Vagina (tissue), 2 donors: ENCODE results near the gene CERCAM. TPM values are rescaled to one million over a fixed set of nuclear protein-coding genes. Genes with fewer than 3 reads are reported as not detected.
"Not testable (repeated sequence)": the region's sequence is repeated elsewhere in the genome, so short reads cannot be mapped to it uniquely, and the experiment has no call there.

Experiments used
- DNase-seq, 2 donors: peaks; one replicate each; pipeline ENCODE4 v3.0.0-alpha.2; 2017; ENCODE audit errors: extremely low spot score in 2 of 2
- H3K27ac ChIP-seq: fragments of 200-600 bp; sonication (generic); one replicate; pipeline ENCODE4 v1.5.1; 2019
- H3K27me3 ChIP-seq: fragments of 200-600 bp; sonication (generic); one replicate; pipeline ENCODE4 v1.5.1; 2019
- H3K36me3 ChIP-seq, 2 donors: fragments of 200-600 bp; sonication (generic); one replicate each; pipeline ENCODE4 v1.5.1; 2017 to 2019
- H3K4me1 ChIP-seq: fragments of 200-600 bp; sonication (generic); one replicate; pipeline ENCODE4 v1.5.1; 2019
- H3K4me3 ChIP-seq, 2 donors: fragments of 200-600 bp; sonication (generic); 1 replicate in 1 of 2; 2 replicates in 1 of 2; pipeline ENCODE4 v1.5.1; 2016 to 2019
- H3K9me3 ChIP-seq: fragments of 200-600 bp; sonication (generic); one replicate; pipeline ENCODE4 v1.5.1; 2019
- POLR2A ChIP-seq, 2 donors: fragments of 450-650 bp; IDR thresholded peaks; one replicate each; pipeline ENCODE4 v1.6.1; 2017; ENCODE audit warnings: antibody characterized with exemption in 2 of 2, mild to moderate bottlenecking in 2 of 2, moderate library complexity in 2 of 2
- POLR2AphosphoS5 ChIP-seq, 2 donors: sonication (generic); formaldehyde crosslinking; IDR thresholded peaks; one replicate each; pipeline ENCODE4 v1.9.0; 2017; ENCODE audit warnings: antibody characterized with exemption in 2 of 2, mild to moderate bottlenecking in 2 of 2, low read depth in 1 of 2; ENCODE audit not compliant: insufficient read depth in 1 of 2
- intact Hi-C: fragments of 100-400 bp; cut with DNase I; formaldehyde crosslinking; loops from one replicate; pipeline ENCODE4 v1.15.1; 2023
- total RNA-seq: library from RNA; depleted of rRNA; stranded (reverse); fragments of >200 nt; gene quantifications from one replicate; pipeline ENCODE4 v1.2.3, GENCODE V29; 2016
- TF ChIP-seq, protein P1 (sequence below), 3 experiments: fragments of 450-650 bp in 2 of 3; fragments of 200-600 bp in 1 of 3; sonication (generic) in 1 of 3; IDR thresholded peaks; one replicate each; pipeline ENCODE4 v1.5.1; 2017 to 2019; ENCODE audit warnings: antibody characterized with exemption in 3 of 3, mild to moderate bottlenecking in 2 of 3, moderate library complexity in 2 of 3

CERCAM gene
- total RNA-seq, 1 donor from 2014 or later = 36.1 TPM

DNA sequence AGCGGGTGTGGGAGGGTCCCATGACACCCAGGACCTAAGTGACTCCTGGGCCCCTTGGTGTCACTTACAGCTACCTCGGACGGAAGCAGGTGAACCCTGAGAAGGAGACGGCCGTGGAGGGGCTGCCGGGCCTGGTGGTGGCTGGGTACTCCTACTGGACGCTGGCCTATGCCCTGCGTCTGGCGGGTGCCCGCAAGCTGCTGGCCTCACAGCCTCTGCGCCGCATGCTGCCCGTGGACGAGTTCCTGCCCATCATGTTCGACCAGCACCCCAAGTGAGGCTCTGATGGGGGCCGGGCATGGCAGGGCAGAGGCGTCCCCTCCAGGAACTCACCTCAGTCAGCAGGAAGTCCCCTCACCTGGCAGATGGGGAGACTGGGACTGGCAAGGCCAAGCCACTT lies 13.7 kb downstream of the CERCAM start:
- no peaks in the 10 kb centered on the region for H3K9me3 ChIP-seq
- no peaks in the 10 kb centered on the region for H3K27me3 ChIP-seq
- TF ChIP-seq, protein P1, sequence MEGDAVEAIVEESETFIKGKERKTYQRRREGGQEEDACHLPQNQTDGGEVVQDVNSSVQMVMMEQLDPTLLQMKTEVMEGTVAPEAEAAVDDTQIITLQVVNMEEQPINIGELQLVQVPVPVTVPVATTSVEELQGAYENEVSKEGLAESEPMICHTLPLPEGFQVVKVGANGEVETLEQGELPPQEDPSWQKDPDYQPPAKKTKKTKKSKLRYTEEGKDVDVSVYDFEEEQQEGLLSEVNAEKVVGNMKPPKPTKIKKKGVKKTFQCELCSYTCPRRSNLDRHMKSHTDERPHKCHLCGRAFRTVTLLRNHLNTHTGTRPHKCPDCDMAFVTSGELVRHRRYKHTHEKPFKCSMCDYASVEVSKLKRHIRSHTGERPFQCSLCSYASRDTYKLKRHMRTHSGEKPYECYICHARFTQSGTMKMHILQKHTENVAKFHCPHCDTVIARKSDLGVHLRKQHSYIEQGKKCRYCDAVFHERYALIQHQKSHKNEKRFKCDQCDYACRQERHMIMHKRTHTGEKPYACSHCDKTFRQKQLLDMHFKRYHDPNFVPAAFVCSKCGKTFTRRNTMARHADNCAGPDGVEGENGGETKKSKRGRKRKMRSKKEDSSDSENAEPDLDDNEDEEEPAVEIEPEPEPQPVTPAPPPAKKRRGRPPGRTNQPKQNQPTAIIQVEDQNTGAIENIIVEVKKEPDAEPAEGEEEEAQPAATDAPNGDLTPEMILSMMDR (IDR thresholded peaks at IDR 0.05) = no peak
- TF ChIP-seq POLR2AphosphoS5 (IDR thresholded peaks at IDR 0.05; ENCODE audit: insufficient read depth in 1 of 2, low read depth in 1 of 2) = no peak
- no peak for TF ChIP-seq POLR2A (IDR thresholded peaks at IDR 0.05)
- no peak overlapping the region for H3K27ac ChIP-seq
- intact Hi-C loops = loop anchor here (10.0 kb wide), 1 partner anchor 60 kb away; no protein-coding TSS in a partner anchor
- H3K36me3 ChIP-seq = no peaks in the 10 kb centered on the region
- H3K4me3 ChIP-seq = no peak overlapping the region
- DNase-seq = no peak
- peaks cover 9% of the 10 kb centered on the region for H3K4me1 ChIP-seq

DNA sequence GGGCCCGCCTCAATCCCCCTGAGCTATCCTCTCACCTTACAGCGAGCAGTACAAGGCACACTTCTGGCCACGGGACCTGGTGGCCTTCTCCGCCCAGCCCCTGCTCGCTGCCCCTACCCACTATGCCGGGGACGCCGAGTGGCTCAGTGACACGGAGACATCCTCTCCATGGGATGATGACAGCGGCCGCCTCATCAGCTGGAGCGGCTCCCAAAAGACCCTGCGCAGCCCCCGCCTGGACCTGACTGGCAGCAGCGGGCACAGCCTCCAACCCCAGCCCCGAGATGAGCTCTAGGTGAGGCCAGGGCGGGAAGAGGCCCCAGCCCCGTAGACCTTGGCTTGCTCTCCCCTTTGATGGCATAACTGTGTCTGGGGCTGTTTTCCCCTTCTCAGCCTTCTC lies 15.0 kb downstream of the CERCAM start:
- intact Hi-C loops = loop anchor here (10.0 kb wide), 1 partner anchor 59 kb away; no protein-coding TSS in a partner anchor

DNA sequence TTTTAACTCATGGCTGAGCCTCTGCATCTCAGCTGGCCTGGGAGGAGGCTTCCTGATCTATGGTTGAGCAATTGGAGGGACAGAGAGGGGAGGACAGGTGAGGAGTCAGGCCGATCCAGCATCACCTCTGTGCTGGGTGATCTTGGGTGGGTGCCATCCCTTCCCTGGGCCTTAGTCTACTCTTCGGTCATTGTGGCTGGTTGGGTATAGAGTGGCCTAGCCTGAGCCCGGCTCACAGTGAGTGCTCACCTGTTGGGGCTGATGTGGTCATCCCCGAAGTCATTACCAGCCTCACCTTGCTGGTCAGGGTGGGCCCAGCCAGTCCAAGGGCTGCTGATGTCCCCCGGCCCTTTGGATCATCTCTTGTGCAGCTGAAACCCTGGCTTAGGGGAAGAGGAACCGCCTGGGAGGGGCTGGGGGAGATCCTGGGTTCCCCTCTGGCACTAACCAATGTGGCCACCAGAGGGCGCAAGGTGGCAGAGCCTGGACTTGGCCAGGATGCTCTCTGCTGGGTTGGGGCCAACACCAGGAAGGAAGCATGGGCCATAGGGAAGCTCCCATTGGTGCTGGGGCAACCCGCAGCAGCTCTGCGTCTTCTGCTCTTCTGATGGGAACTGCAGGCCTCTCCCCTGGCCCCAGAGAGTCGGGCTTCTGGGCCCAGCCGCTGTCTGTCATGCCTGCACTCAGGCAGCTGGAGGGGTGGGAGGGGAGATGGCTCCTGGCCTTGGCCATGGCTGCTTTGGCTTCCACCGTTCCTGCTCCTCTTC lies 17.9 kb downstream of the CERCAM start:
- Histone ChIP-seq H3K36me3 (no peaks in the 10 kb centered on the region), H3K4me3 (no peak overlapping the region), H3K9me3 (no peaks in the 10 kb centered on the region), H3K27me3 (no peaks in the 10 kb centered on the region), H3K4me1 (peaks cover 9% of the 10 kb centered on the region), H3K27ac (peak overlapping the region; percentile 13)
- no peak for TF ChIP-seq POLR2A (IDR thresholded peaks at IDR 0.05)
- TF ChIP-seq POLR2AphosphoS5 (IDR thresholded peaks at IDR 0.05; ENCODE audit: insufficient read depth in 1 of 2, low read depth in 1 of 2) = peak; percentile 32 to 63
- TF ChIP-seq, protein P1 (IDR thresholded peaks at IDR 0.05) = peak; percentile 84 to 93 (median 88)
- intact Hi-C loops = loop anchor here (10.0 kb wide), 1 partner anchor 56 kb away; no protein-coding TSS in a partner anchor
- DNase-seq = no peak

More for the DNA sequence above, 15.0 kb downstream of the CERCAM start:
- TF ChIP-seq, protein P1 (IDR thresholded peaks at IDR 0.05) = no peak
- TF ChIP-seq POLR2AphosphoS5 (IDR thresholded peaks at IDR 0.05; ENCODE audit: insufficient read depth in 1 of 2, low read depth in 1 of 2) (no peak), POLR2A (IDR thresholded peaks at IDR 0.05) (no peak)
- Histone ChIP-seq H3K4me1 (peaks cover 9% of the 10 kb centered on the region), H3K9me3 (no peaks in the 10 kb centered on the region), H3K36me3 (no peaks in the 10 kb centered on the region), H3K27me3 (no peaks in the 10 kb centered on the region), H3K4me3 (no peak overlapping the region), H3K27ac (no peak overlapping the region)
- DNase-seq = no peak

DNA sequence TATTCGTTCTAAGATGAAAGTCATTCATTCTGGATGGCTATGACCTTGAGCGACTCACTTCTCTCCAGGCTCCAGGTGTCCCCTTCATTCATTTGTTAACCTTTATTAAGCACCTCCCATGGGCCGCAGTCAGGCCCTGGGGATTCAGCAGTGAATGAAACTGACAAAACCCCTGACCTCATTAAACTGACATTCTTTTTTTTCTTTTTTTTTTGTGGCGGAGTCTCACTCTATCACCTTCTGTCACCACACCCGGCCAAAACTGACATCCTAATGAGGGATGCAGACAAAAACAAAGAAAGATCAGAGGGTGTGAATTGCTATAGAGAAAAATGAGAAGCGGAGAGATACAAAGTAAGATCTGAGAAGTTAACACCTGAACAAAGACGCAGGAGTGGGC lies 18.6 kb downstream of the CERCAM start:
- TF ChIP-seq, protein P1 (IDR thresholded peaks at IDR 0.05) = no peak
- no peak for TF ChIP-seq POLR2AphosphoS5 (IDR thresholded peaks at IDR 0.05; ENCODE audit: insufficient read depth in 1 of 2, low read depth in 1 of 2)
- no peak for TF ChIP-seq POLR2A (IDR thresholded peaks at IDR 0.05)
- Histone ChIP-seq H3K27ac (peak overlapping the region; percentile 13), H3K9me3 (no peaks in the 10 kb centered on the region), H3K4me1 (peaks cover 9% of the 10 kb centered on the region), H3K36me3 (no peaks in the 10 kb centered on the region), H3K27me3 (no peaks in the 10 kb centered on the region), H3K4me3 (no peak overlapping the region)
- no peak for DNase-seq
- intact Hi-C loops = loop anchor here (10.0 kb wide), 1 partner anchor 56 kb away; no protein-coding TSS in a partner anchor

DNA sequence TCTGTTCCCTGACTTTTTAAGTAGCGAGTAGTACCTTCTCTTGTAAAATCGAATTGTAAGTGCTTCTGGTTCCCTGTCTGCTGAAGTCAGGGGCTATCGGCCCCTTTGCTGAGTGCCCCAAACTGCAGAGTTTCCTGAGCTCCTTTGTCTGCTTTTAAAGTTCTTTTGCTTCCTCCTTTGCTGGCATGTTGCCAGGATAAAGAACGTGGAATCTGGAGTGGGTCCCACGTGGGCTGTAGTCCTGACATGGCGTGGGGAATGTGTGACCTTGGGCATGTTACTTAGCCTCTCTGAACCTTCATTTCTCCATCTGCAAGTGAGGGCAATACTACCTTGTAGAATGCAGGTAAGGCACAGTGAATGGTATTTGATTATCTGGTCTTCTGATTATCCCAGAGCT lies 21.5 kb downstream of the CERCAM start:
- Histone ChIP-seq H3K36me3 (no peaks in the 10 kb centered on the region), H3K9me3 (no peaks in the 10 kb centered on the region), H3K27me3 (no peaks in the 10 kb centered on the region), H3K4me1 (peaks cover 9% of the 10 kb centered on the region), H3K27ac (no peak overlapping the region), H3K4me3 (no peak overlapping the region)
- TF ChIP-seq POLR2A (IDR thresholded peaks at IDR 0.05) (no peak), POLR2AphosphoS5 (IDR thresholded peaks at IDR 0.05; ENCODE audit: insufficient read depth in 1 of 2, low read depth in 1 of 2) (no peak)
- TF ChIP-seq, protein P1 (IDR thresholded peaks at IDR 0.05) = no peak
- no peak for DNase-seq
- intact Hi-C loops = loop anchor here (5.0 kb wide), 1 partner anchor 1660 kb away; no protein-coding TSS in a partner anchor

DNA sequence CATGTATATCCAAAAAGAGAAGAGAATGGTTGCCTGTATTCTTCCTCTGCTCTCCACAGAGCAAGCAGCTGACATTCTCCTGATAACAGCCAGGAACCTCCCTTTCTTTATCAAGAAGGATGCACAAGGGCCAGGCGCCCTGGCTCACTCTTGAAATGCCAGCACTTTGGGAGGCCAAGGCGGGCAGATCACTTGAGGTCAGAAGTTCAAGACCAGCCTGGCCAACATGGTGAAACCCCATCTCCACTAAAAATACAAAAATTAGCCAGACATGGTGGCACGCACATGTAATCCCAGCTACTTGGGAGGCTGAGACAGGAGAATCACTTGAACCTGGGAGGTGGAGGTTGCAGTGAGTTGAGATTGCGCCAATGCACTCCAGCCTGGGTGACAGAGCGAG lies 25.8 kb downstream of the CERCAM start:
- H3K27ac ChIP-seq, intact Hi-C loops, DNase-seq, H3K4me3 ChIP-seq, H3K27me3 ChIP-seq, H3K9me3 ChIP-seq, H3K4me1 ChIP-seq, H3K36me3 ChIP-seq: not testable (repeated sequence)
